Measurements from ENCODE around the gene CTNNB1. TPM values are rescaled to one million over a fixed set of nuclear protein-coding genes. Genes with fewer than 3 reads are reported as not detected.

Gene CTNNB1
- total and polyA plus RNA-seq, 2 of the 13 experiments (the other 11 are each of a cell fraction or from before 2014, with no cell fraction given) = 398 to 489 TPM

- CTCF ChIA-PET (ENCODE audit: low intra/inter-chr PET ratio, low total read pairs) = no interaction called here
- H3K9ac ChIP-seq (ENCODE audit: insufficient read depth, low read depth, low read length) = peak overlapping the region; percentile 84; the same call in 1 of the 2 replicates
- H3K79me2 ChIP-seq (ENCODE audit: insufficient read depth, low read length) = peaks cover 89% of the 10 kb centered on the region
These were observed 3.6 kb downstream of the CTNNB1 start for GRCh38 chr3:41202834-41203345.

More at GRCh38 chr3:41202834-41203345, 3.6 kb downstream of the CTNNB1 start:
- Histone ChIP-seq H4K20me1 (ENCODE audit: insufficient read depth, low read length) (peaks cover 79% of the 10 kb centered on the region), H3K9me3 (ENCODE audit: low read length) (no peaks in the 10 kb centered on the region), H3K4me3 (replicated peaks in 1 of 3; ENCODE audit: insufficient read depth in 1 of 3, low read depth in 2 of 3, low read length in 3 of 3) (peak overlapping the region; percentile 98 to 100 (median 99); a peak in 5 of 6 replicates), H3K36me3 (replicated peaks in 1 of 2; ENCODE audit: control insufficient read depth in 1 of 2, insufficient read depth in 2 of 2, low read length in 2 of 2) (no peaks in the 10 kb centered on the region), H3K27ac (ENCODE audit: extremely low read length, insufficient read depth, low read length) (peak overlapping the region; percentile 69), H2AFZ (ENCODE audit: low read length) (no peak overlapping the region), H3K4me2 (ENCODE audit: low read depth, low read length) (peak overlapping the region; percentile 87), H3K27me3 (ENCODE audit: control insufficient read depth in 1 of 2, insufficient read depth in 2 of 2, low read length in 2 of 2) (no peaks in the 10 kb centered on the region; a peak in 1 of 5 replicates), H3K4me1 (ENCODE audit: insufficient read depth, low read length) (peaks cover 62% of the 10 kb centered on the region)
- no TSS peak for BruUV-seq (replicated peaks)
- FAIRE-seq (no peak), ATAC-seq (no peak), DNase-seq (ENCODE audit: low spot score) (peak; percentile 43)
- in situ Hi-C loops (cut with HindIII; ENCODE audit: extremely low pct_ligation_motif_present, low pct_unique_long_range_greater_than_20kb) (loop anchor here (25.0 kb wide), 1 partner anchor 616 kb away; no protein-coding TSS in a partner anchor), intact Hi-C loops (cut with micrococcal nuclease; ENCODE audit: unreplicated experiment) (loop anchor here (5.0 kb wide), 1 partner anchor 74 kb away; no protein-coding TSS in a partner anchor)
- TF ChIP-seq STAG1 (CRISPR knock-in tag; IDR thresholded peaks at IDR 0.05) (peak; percentile 18; the same call in 1 of the 2 replicates), ATF3 (CRISPR knock-in tag; IDR thresholded peaks at IDR 0.05) (no peak), MYNN (CRISPR knock-in tag; IDR thresholded peaks at IDR 0.05; ENCODE audit: low read depth) (no peak), FLYWCH1 (CRISPR knock-in tag; IDR thresholded peaks at IDR 0.05) (no peak), CTCF (CRISPR knock-in tag; IDR thresholded peaks at IDR 0.05) (0 out of 2 replicates have a peak, but pooled peaks have one; percentile 26), RBM22 (optimal IDR thresholded peaks at IDR 0.05; ENCODE audit: low read length) (peak; percentile 7)
- TF ChIP-seq, protein P1, sequence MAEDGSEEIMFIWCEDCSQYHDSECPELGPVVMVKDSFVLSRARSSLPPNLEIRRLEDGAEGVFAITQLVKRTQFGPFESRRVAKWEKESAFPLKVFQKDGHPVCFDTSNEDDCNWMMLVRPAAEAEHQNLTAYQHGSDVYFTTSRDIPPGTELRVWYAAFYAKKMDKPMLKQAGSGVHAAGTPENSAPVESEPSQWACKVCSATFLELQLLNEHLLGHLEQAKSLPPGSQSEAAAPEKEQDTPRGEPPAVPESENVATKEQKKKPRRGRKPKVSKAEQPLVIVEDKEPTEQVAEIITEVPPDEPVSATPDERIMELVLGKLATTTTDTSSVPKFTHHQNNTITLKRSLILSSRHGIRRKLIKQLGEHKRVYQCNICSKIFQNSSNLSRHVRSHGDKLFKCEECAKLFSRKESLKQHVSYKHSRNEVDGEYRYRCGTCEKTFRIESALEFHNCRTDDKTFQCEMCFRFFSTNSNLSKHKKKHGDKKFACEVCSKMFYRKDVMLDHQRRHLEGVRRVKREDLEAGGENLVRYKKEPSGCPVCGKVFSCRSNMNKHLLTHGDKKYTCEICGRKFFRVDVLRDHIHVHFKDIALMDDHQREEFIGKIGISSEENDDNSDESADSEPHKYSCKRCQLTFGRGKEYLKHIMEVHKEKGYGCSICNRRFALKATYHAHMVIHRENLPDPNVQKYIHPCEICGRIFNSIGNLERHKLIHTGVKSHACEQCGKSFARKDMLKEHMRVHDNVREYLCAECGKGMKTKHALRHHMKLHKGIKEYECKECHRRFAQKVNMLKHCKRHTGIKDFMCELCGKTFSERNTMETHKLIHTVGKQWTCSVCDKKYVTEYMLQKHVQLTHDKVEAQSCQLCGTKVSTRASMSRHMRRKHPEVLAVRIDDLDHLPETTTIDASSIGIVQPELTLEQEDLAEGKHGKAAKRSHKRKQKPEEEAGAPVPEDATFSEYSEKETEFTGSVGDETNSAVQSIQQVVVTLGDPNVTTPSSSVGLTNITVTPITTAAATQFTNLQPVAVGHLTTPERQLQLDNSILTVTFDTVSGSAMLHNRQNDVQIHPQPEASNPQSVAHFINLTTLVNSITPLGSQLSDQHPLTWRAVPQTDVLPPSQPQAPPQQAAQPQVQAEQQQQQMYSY (CRISPR knock-in tag; IDR thresholded peaks at IDR 0.05) = no peak
- POLR2A ChIA-PET = no interaction called here

All from HepG2 (cell line).